ENCODE measurements around the gene NOS1AP.

DNA sequence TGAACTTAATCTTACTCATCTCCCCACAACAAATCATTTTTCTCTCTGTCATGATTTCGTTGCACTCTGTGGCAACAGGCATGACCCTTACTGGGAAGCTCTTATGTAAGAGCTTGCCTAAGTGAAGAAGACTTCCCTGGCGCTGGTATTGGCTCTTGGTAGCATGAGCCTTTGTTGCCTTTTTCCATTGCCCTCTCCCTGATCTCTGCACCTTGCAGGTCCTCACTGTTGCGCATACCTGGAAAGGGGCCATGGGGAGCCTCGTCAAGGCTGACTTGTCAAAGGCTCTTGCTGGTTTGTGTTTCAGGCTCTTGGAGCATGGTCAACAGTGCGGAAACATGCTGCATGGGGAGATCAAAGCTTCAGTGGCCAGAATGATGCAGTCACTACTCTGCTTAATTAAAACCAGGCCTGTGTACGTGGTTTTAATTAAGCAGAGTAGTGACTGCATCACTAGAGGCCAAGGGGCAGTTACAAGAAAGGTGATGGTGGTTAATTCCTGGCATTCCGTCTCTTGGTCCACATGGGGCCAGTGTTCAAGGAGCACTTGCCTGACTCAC, 165.8 kb downstream of the NOS1AP start:
- TF ChIP-seq, protein P1, sequence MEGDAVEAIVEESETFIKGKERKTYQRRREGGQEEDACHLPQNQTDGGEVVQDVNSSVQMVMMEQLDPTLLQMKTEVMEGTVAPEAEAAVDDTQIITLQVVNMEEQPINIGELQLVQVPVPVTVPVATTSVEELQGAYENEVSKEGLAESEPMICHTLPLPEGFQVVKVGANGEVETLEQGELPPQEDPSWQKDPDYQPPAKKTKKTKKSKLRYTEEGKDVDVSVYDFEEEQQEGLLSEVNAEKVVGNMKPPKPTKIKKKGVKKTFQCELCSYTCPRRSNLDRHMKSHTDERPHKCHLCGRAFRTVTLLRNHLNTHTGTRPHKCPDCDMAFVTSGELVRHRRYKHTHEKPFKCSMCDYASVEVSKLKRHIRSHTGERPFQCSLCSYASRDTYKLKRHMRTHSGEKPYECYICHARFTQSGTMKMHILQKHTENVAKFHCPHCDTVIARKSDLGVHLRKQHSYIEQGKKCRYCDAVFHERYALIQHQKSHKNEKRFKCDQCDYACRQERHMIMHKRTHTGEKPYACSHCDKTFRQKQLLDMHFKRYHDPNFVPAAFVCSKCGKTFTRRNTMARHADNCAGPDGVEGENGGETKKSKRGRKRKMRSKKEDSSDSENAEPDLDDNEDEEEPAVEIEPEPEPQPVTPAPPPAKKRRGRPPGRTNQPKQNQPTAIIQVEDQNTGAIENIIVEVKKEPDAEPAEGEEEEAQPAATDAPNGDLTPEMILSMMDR (conservative IDR thresholded peaks at IDR 0.05; ENCODE audit: low read depth in 2 of 2): no peak
- no peak for TF ChIP-seq CREB1 (CRISPR knock-in tag; IDR thresholded peaks at IDR 0.05; ENCODE audit: low read depth)
- no peak for TF ChIP-seq JUNB (IDR thresholded peaks at IDR 0.05; ENCODE audit: unreplicated experiment)
- no peak for TF ChIP-seq EZH2phosphoT487 (IDR thresholded peaks at IDR 0.05; ENCODE audit: unreplicated experiment)
- no peak for TF ChIP-seq POLR2AphosphoS5 (IDR thresholded peaks at IDR 0.05; ENCODE audit: low read depth)
- TF ChIP-seq, protein P2, sequence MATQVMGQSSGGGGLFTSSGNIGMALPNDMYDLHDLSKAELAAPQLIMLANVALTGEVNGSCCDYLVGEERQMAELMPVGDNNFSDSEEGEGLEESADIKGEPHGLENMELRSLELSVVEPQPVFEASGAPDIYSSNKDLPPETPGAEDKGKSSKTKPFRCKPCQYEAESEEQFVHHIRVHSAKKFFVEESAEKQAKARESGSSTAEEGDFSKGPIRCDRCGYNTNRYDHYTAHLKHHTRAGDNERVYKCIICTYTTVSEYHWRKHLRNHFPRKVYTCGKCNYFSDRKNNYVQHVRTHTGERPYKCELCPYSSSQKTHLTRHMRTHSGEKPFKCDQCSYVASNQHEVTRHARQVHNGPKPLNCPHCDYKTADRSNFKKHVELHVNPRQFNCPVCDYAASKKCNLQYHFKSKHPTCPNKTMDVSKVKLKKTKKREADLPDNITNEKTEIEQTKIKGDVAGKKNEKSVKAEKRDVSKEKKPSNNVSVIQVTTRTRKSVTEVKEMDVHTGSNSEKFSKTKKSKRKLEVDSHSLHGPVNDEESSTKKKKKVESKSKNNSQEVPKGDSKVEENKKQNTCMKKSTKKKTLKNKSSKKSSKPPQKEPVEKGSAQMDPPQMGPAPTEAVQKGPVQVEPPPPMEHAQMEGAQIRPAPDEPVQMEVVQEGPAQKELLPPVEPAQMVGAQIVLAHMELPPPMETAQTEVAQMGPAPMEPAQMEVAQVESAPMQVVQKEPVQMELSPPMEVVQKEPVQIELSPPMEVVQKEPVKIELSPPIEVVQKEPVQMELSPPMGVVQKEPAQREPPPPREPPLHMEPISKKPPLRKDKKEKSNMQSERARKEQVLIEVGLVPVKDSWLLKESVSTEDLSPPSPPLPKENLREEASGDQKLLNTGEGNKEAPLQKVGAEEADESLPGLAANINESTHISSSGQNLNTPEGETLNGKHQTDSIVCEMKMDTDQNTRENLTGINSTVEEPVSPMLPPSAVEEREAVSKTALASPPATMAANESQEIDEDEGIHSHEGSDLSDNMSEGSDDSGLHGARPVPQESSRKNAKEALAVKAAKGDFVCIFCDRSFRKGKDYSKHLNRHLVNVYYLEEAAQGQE (IDR thresholded peaks at IDR 0.05; ENCODE audit: unreplicated experiment): no peak
- TF ChIP-seq EZH2 (IDR thresholded peaks at IDR 0.05; ENCODE audit: low read depth, unreplicated experiment): no peak
- TF ChIP-seq ZNF114 (CRISPR knock-in tag; IDR thresholded peaks at IDR 0.05): no peak
- TF ChIP-seq STAT1 (IDR thresholded peaks at IDR 0.05; ENCODE audit: unreplicated experiment): no peak
- no peak for TF ChIP-seq NANOG (IDR thresholded peaks at IDR 0.05; ENCODE audit: borderline replicate concordance)
- TF ChIP-seq, protein P3, sequence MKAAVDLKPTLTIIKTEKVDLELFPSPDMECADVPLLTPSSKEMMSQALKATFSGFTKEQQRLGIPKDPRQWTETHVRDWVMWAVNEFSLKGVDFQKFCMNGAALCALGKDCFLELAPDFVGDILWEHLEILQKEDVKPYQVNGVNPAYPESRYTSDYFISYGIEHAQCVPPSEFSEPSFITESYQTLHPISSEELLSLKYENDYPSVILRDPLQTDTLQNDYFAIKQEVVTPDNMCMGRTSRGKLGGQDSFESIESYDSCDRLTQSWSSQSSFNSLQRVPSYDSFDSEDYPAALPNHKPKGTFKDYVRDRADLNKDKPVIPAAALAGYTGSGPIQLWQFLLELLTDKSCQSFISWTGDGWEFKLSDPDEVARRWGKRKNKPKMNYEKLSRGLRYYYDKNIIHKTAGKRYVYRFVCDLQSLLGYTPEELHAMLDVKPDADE (IDR thresholded peaks at IDR 0.05): no peak
- TF ChIP-seq ZNF331 (CRISPR knock-in tag; IDR thresholded peaks at IDR 0.05; ENCODE audit: low read depth): no peak
- TF ChIP-seq, protein P4, sequence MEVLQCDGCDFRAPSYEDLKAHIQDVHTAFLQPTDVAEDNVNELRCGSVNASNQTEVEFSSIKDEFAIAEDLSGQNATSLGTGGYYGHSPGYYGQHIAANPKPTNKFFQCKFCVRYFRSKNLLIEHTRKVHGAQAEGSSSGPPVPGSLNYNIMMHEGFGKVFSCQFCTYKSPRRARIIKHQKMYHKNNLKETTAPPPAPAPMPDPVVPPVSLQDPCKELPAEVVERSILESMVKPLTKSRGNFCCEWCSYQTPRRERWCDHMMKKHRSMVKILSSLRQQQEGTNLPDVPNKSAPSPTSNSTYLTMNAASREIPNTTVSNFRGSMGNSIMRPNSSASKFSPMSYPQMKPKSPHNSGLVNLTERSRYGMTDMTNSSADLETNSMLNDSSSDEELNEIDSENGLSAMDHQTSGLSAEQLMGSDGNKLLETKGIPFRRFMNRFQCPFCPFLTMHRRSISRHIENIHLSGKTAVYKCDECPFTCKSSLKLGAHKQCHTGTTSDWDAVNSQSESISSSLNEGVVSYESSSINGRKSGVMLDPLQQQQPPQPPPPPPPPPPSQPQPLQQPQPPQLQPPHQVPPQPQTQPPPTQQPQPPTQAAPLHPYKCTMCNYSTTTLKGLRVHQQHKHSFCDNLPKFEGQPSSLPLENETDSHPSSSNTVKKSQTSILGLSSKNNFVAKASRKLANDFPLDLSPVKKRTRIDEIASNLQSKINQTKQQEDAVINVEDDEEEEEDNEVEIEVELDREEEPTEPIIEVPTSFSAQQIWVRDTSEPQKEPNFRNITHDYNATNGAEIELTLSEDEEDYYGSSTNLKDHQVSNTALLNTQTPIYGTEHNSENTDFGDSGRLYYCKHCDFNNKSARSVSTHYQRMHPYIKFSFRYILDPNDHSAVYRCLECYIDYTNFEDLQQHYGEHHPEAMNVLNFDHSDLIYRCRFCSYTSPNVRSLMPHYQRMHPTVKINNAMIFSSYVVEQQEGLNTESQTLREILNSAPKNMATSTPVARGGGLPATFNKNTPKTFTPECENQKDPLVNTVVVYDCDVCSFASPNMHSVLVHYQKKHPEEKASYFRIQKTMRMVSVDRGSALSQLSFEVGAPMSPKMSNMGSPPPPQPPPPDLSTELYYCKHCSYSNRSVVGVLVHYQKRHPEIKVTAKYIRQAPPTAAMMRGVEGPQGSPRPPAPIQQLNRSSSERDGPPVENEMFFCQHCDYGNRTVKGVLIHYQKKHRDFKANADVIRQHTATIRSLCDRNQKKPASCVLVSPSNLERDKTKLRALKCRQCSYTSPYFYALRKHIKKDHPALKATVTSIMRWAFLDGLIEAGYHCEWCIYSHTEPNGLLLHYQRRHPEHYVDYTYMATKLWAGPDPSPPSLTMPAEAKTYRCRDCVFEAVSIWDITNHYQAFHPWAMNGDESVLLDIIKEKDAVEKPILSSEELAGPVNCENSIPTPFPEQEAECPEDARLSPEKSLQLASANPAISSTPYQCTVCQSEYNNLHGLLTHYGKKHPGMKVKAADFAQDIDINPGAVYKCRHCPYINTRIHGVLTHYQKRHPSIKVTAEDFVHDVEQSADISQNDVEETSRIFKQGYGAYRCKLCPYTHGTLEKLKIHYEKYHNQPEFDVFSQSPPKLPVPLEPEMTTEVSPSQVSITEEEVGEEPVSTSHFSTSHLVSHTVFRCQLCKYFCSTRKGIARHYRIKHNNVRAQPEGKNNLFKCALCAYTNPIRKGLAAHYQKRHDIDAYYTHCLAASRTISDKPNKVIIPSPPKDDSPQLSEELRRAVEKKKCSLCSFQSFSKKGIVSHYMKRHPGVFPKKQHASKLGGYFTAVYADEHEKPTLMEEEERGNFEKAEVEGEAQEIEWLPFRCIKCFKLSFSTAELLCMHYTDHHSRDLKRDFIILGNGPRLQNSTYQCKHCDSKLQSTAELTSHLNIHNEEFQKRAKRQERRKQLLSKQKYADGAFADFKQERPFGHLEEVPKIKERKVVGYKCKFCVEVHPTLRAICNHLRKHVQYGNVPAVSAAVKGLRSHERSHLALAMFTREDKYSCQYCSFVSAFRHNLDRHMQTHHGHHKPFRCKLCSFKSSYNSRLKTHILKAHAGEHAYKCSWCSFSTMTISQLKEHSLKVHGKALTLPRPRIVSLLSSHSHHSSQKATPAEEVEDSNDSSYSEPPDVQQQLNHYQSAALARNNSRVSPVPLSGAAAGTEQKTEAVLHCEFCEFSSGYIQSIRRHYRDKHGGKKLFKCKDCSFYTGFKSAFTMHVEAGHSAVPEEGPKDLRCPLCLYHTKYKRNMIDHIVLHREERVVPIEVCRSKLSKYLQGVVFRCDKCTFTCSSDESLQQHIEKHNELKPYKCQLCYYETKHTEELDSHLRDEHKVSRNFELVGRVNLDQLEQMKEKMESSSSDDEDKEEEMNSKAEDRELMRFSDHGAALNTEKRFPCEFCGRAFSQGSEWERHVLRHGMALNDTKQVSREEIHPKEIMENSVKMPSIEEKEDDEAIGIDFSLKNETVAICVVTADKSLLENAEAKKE (CRISPR knock-in tag; IDR thresholded peaks at IDR 0.05): peak; percentile 8; the same call in 1 of the 2 replicates
